Type B pancreatic cell (in vitro differentiated cells): ENCODE measurements around the gene SLC2A2. TPM values are rescaled to one million over a fixed set of nuclear protein-coding genes. Genes with fewer than 3 reads are reported as not detected.

Experiments
- DNase-seq: peaks from one replicate; pipeline ENCODE4 v3.0.0; 2021; ENCODE audit warnings: mixed read lengths; ENCODE audit not compliant: unreplicated experiment; ENCODE audit errors: extremely low spot score
- H3K27ac Mint-ChIP-seq: 2 replicates; pipeline ENCODE4 v1.8.0; 2021; ENCODE audit warnings: mild to moderate bottlenecking, mixed read lengths
- H3K27me3 Mint-ChIP-seq: 2 replicates; pipeline ENCODE4 v1.8.0; 2021; ENCODE audit warnings: mixed read lengths
- H3K36me3 Mint-ChIP-seq: 2 replicates; pipeline ENCODE4 v1.8.0; 2021; ENCODE audit warnings: mixed read lengths
- H3K4me1 Mint-ChIP-seq: one replicate; pipeline ENCODE4 v1.8.0; 2021; ENCODE audit warnings: mixed read lengths; ENCODE audit not compliant: unreplicated experiment
- H3K4me3 Mint-ChIP-seq: 2 replicates; pipeline ENCODE4 v1.8.0; 2021; ENCODE audit warnings: mild to moderate bottlenecking, mixed read lengths
- H3K9me3 Mint-ChIP-seq: 2 replicates; pipeline ENCODE4 v1.8.0; 2021; ENCODE audit warnings: mixed read lengths
- CTCF ChIP-seq: fragments of 200-600 bp; sonication (generic); conservative IDR thresholded peaks from 2 replicates; pipeline ENCODE4 v1.5.0; 2021; ENCODE audit warnings: antibody characterized with exemption, mild to moderate bottlenecking
- long read RNA-seq: library from polyadenylated mRNA; unstranded; transcript quantifications from one replicate; pipeline ENCODE4 v2.0.0, GENCODE V29; 2020
- total RNA-seq: library from RNA; stranded (reverse); gene quantifications from 2 replicates; pipeline ENCODE4 v1.2.1, GENCODE V29; 2021; ENCODE audit warnings: low replicate concordance

The SLC2A2 gene
- 1.9 and 5.7 TPM in 2 replicates for total RNA-seq
- long read RNA-seq, transcript SLC2A2-201 (11 exons, 3,210 nt) = major isoform, 11 of 17 reads
- long read RNA-seq, partial matches to known transcripts = 2 of 17 reads
- long read RNA-seq, other reads (novel, unspliced or antisense) = 3 of 17 reads

DNA sequence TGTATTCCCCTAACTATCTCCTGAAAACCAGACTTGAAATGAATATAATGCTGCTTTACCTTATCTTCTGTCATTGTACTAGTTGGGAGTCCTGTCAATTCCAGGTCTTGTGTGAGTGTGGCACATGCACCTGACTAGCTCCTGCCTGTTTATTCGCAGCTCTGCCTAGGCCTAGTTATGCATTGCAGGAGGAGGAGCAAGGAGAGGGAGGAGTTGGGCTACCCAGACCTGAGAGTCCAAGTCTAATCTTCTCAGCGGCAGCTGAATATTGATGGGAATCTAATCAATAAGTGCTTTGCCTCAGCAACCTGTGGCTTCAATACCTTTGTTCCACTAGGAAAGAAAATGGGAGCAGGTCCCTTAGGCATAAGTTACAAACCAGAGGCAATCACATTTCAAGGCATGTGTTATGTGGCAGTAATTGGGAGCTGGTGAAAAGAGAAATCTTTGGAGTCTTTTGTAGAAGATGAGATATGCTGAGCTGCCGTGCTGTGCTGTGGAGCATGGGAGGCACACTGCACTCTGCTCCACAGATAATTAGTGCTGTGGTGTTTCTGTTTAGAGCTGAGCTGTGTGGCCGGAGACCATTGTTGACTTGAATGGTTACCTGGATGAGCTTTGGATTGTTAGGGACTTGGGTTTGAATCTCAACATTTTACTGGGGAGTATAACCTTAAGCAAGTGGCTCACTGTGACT lies at the start of gene SLC2A2:
SLC2A2 (minus strand) TSS at position 124 of the 697 bp plus-strand sequence; CDS start at position 74, 50 bp downstream.
- peaks cover 7% of the 10 kb centered on the region for H3K27me3 Mint-ChIP-seq
- H3K36me3 Mint-ChIP-seq = no peaks in the 10 kb centered on the region
- TF ChIP-seq CTCF = no peak
- H3K4me3 Mint-ChIP-seq = peak within 1 kb of the TSS; percentile 54
- no peaks in the 10 kb centered on the region for H3K4me1 Mint-ChIP-seq
- DNase-seq = no peak
- no peaks in the 10 kb centered on the region for H3K9me3 Mint-ChIP-seq
- no peak within 1 kb of the TSS for H3K27ac Mint-ChIP-seq

- DNase-seq = no peak
- peaks cover 16% of the 10 kb centered on the region for H3K4me1 Mint-ChIP-seq
- peaks cover 11% of the 10 kb centered on the region for H3K36me3 Mint-ChIP-seq
- no peak for TF ChIP-seq CTCF
- H3K27ac Mint-ChIP-seq = no peak overlapping the region
- peaks cover 3% of the 10 kb centered on the region for H3K27me3 Mint-ChIP-seq
- H3K9me3 Mint-ChIP-seq = no peaks in the 10 kb centered on the region
- no peak overlapping the region for H3K4me3 Mint-ChIP-seq
Measured at GRCh38 chr3:171072432-171072831, 45.9 kb upstream of the SLC2A2 start.

DNA sequence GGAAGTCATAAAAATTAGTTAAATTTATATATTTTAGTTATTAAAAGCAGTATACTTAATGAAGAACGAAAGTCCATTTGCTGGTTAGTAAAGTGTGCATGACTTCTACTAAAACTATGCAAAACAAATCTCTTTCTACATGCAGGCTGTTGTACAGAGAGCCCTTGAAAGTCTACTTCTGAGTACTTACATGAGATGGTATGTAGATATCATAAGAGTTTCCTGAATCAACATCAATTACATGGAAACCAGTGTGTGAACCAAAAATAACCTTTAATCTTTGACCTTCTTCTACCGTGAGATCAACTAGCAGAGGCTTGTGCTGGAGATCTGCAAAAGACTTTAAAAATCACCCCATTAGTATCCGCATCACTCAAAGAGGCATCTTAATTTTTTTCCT lies 42.1 kb upstream of the SLC2A2 start:
- DNase-seq = no peak
- H3K9me3 Mint-ChIP-seq = no peaks in the 10 kb centered on the region

DNA sequence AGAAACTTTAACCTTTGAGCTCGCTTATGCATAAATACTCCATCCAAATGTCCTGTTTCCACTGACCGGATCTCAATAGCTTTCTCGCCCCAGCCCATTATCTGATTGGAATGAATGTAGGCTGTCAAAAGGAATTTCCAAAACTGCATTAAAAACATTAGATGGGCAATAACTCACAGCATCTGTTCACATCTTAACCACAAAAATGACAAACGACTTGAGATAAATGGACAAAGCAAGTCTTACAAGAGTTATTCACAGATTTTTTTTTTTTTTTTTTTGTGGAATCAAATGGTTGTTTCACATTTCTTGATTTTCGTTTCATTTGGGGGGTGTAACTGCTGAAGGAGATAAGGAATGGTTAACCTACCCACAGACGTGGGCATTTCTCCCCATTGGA lies 39.7 kb upstream of the SLC2A2 start:
- no peak overlapping the region for H3K27ac Mint-ChIP-seq
- no peak for TF ChIP-seq CTCF
- H3K36me3 Mint-ChIP-seq = peaks cover 11% of the 10 kb centered on the region
- no peak for DNase-seq
- peaks cover 11% of the 10 kb centered on the region for H3K4me1 Mint-ChIP-seq
- no peak overlapping the region for H3K4me3 Mint-ChIP-seq
- no peaks in the 10 kb centered on the region for H3K27me3 Mint-ChIP-seq
- no peaks in the 10 kb centered on the region for H3K9me3 Mint-ChIP-seq

More for the DNA sequence above, 42.1 kb upstream of the SLC2A2 start:
- H3K36me3 Mint-ChIP-seq = peaks cover 11% of the 10 kb centered on the region
- H3K4me1 Mint-ChIP-seq = peaks cover 11% of the 10 kb centered on the region
- no peak overlapping the region for H3K27ac Mint-ChIP-seq
- H3K4me3 Mint-ChIP-seq = no peak overlapping the region
- no peaks in the 10 kb centered on the region for H3K27me3 Mint-ChIP-seq
- no peak for TF ChIP-seq CTCF

GRCh38 chr3:171065732-171066131 lies 39.2 kb upstream of the SLC2A2 start:
- DNase-seq = no peak
- Mint-ChIP-seq H3K36me3 (peaks cover 11% of the 10 kb centered on the region), H3K4me3 (no peak overlapping the region), H3K9me3 (no peaks in the 10 kb centered on the region), H3K27ac (no peak overlapping the region), H3K4me1 (peaks cover 11% of the 10 kb centered on the region), H3K27me3 (no peaks in the 10 kb centered on the region)
- no peak for TF ChIP-seq CTCF
